PC-3 (cell line): ENCODE results near the gene C12orf76.

ENCODE experiments used
- EZH2 ChIP-seq: fragments of 300-600 bp; sonication (generic); IDR thresholded peaks from one replicate; pipeline ENCODE4 v1.6.1; 2017; ENCODE audit warnings: antibody characterized with exemption, mild to moderate bottlenecking, low read length; ENCODE audit not compliant: unreplicated experiment
- EZH2phosphoT487 ChIP-seq: fragments of 300-600 bp; sonication (generic); IDR thresholded peaks from 2 replicates; pipeline ENCODE4 v1.6.1; 2018; ENCODE audit warnings: mild to moderate bottlenecking, antibody characterized with exemption, low read length, borderline replicate concordance
- TF ChIP-seq, protein P1 (sequence below): fragments of 300-600 bp; sonication (generic); conservative IDR thresholded peaks from 2 replicates; pipeline ENCODE4 v1.5.1; 2017; ENCODE audit warnings: antibody characterized with exemption, low read depth, mild to moderate bottlenecking, low read length

DNA sequence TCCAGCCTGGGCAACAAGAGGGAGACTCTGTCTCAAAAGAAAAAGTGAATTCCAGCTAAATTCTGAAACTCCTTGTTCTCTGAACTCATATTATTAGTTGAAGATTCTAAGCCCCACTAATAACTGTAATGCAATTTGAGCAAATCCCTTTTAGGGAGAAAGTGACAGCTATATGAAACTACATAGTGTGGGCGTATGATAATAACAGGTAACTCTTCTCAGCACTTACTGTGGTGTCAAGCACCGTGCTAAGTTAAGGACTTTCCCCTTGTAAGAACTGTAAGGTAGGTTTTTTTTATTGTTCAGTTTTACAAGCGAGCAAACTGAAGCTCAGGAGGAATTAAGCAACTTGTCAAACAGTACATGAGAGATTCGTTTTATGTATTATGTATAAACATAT, 43.7 kb downstream of the C12orf76 start:
- TF ChIP-seq EZH2, result no peak
- TF ChIP-seq, protein P1, sequence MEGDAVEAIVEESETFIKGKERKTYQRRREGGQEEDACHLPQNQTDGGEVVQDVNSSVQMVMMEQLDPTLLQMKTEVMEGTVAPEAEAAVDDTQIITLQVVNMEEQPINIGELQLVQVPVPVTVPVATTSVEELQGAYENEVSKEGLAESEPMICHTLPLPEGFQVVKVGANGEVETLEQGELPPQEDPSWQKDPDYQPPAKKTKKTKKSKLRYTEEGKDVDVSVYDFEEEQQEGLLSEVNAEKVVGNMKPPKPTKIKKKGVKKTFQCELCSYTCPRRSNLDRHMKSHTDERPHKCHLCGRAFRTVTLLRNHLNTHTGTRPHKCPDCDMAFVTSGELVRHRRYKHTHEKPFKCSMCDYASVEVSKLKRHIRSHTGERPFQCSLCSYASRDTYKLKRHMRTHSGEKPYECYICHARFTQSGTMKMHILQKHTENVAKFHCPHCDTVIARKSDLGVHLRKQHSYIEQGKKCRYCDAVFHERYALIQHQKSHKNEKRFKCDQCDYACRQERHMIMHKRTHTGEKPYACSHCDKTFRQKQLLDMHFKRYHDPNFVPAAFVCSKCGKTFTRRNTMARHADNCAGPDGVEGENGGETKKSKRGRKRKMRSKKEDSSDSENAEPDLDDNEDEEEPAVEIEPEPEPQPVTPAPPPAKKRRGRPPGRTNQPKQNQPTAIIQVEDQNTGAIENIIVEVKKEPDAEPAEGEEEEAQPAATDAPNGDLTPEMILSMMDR, result no peak
- no peak for TF ChIP-seq EZH2phosphoT487
